Measurements from ENCODE around the gene CFTR.
"Not testable (repeated sequence)": the region's sequence is repeated elsewhere in the genome, so short reads cannot be mapped to it uniquely, and the experiment has no call there.

The CFTR gene

DNA sequence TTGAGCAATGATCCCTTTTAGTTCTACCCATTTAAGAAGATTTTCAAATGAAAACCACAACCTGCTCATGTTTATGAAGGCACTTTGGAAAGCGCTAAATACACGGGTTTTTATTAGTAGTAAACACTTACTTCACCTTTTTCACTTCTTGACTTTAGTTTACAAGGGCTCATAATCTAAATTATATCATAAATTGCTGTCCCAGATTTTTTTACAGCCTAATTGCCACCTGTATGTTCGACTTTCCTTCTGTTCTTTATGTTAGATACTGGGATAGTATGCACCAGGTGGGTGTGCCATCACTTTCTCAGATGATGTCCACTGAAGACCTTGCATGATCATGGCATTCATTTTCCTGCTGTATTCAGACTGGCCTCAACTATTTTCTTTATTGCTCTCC, 22.5 kb downstream of the CFTR start:
- no peak for DNase-seq

DNA sequence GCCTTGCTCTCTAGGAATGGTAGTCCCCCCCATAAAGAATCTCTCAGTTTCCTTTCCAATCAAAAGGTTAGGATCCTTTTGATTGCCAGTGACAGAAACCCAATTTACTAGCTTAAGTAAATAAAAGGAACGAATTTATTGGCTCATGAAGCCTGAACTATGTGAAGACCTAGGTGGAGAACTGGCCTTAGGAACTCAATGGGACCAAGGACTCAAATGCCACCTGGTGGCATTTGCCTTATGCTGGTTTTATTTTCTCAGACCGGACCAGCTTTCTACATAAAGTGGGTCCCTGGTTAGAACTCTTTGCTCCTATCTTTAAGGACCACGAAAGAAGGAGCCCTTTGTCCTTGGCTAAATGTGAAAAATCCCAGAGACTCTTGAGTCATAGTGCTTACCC, 25.4 kb downstream of the CFTR start:
- no peak for DNase-seq

DNA sequence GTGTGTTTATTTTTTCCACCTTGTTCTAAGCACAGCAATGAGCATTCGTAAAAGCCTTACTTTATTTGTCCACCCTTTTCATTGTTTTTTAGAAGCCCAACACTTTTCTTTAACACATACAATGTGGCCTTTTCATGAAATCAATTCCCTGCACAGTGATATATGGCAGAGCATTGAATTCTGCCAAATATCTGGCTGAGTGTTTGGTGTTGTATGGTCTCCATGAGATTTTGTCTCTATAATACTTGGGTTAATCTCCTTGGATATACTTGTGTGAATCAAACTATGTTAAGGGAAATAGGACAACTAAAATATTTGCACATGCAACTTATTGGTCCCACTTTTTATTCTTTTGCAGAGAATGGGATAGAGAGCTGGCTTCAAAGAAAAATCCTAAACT, 28.9 kb downstream of the CFTR start:
- DNase-seq = no peak

GRCh38 chr7:117517194-117517593, 37.4 kb downstream of the CFTR start:
- DNase-seq = not testable (repeated sequence)

DNA sequence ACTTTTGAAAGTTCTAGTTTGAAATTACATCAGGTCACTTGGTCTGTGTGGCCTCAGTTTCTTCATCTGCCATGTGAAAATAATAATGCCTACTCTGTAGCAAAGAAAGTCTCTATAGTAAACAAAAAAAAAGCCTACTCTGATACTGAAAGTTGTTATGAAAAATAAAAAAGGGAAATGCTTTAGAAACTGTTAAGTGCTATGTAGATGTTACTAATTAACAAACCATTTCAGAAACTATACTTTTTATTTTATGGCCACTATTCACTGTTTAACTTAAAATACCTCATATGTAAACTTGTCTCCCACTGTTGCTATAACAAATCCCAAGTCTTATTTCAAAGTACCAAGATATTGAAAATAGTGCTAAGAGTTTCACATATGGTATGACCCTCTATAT, 50.6 kb downstream of the CFTR start:
- DNase-seq = no peak

GRCh38 chr7:117531595-117532244, 51.9 kb downstream of the CFTR start:
- DNase-seq = no peak

- DNase-seq = no peak
Observed at GRCh38 chr7:117538053-117538452, 58.2 kb downstream of the CFTR start.

- no peak for DNase-seq
Observed at GRCh38 chr7:117544061-117544460, 64.2 kb downstream of the CFTR start.

DNA sequence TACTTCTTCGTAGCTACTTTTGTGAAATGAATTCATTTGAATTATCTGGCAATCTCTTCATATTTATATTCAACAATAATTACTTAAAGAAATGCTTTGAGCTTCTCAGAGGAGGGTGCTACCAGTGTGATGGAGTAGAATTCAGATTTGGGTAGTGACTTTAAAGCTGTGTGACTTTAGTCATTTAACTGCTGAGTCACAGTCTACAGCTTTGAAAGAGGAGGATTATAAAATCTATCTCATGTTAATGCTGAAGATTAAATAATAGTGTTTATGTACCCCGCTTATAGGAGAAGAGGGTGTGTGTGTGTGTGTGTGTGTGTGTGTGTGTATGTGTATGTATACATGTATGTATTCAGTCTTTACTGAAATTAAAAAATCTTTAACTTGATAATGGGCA, 68.2 kb downstream of the CFTR start:
- no peak for DNase-seq

DNA sequence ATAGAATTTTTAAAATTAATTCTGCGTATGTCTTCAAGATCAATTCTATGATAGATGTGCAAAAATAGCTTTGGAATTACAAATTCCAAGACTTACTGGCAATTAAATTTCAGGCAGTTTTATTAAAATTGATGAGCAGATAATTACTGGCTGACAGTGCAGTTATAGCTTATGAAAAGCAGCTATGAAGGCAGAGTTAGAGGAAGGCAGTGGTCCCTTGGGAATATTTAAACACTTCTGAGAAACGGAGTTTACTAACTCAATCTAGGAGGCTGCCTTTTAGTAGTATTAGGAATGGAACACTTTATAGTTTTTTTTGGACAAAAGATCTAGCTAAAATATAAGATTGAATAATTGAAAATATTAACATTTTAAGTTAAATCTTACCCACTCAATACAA, 70.8 kb downstream of the CFTR start:
- no peak for DNase-seq

- no peak for DNase-seq
Observed at GRCh38 chr7:117552660-117553059, 72.8 kb downstream of the CFTR start.

- no peak for DNase-seq
Observed at GRCh38 chr7:117555260-117555659, 75.4 kb downstream of the CFTR start.

DNA sequence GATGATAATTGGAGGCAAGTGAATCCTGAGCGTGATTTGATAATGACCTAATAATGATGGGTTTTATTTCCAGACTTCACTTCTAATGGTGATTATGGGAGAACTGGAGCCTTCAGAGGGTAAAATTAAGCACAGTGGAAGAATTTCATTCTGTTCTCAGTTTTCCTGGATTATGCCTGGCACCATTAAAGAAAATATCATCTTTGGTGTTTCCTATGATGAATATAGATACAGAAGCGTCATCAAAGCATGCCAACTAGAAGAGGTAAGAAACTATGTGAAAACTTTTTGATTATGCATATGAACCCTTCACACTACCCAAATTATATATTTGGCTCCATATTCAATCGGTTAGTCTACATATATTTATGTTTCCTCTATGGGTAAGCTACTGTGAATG, 79.6 kb downstream of the CFTR start:
- DNase-seq = no peak

- no peak for DNase-seq
Observed at GRCh38 chr7:117560030-117560429, 80.2 kb downstream of the CFTR start.

DNA sequence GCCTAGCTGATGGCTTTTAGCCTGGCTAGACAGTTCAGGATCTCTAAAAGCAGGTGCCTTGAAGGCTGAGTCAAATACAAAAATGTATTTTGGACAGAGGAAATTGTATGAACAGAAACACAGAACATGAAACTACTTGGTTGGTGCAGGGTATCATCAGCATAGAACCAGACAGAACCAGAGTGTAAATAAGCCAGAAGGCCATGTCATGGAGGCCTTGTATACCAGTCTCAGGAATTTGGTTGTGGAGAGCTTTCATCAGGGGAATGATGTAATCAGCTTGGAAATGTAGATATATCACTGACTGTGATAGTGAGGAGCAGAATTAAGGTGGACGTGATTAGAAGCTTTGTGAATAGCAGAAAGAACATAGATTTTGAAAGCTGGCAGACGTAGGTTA, 82.9 kb downstream of the CFTR start:
- no peak for DNase-seq

DNA sequence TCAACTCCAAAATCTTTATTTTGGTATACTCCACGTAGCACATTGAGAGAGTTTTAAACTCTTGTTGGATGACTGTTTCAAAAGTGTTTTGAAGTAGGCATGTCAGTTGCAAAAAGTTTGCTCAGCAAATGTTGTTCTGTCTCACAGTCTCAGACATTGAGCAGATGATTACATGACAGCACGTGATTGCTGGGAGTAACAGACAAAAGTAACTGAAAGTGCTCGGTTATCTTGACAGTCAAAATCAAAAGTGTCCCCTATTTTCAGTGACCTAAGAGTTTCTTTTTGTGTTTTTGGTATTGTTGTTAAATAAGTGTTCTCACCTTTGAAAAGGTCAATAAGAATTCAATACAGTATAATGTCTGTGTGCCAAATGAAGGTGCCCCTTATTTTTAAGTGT, 84.3 kb downstream of the CFTR start:
- no peak for DNase-seq

- DNase-seq = no peak
Observed at GRCh38 chr7:117564627-117565026, 84.8 kb downstream of the CFTR start.

DNA sequence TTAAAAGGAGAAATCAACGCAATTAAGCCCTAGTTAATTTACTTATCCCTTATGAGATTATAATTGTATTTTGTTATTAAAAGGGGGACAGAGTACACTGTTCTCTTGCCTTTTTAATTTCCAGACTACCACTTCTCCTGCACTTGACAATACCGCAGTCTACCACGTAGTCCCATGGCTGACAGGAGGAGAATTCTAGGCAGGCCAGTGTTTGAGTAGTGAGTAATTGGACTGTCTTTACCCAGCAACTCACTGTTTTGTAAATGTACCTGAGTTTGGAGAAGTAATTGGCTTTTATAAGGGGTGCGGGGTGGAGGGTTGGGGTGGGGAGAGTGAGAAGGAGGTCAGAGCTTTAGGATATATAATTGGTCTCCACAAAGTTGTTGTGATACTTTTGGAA, 85.4 kb downstream of the CFTR start:
- no peak for DNase-seq

DNA sequence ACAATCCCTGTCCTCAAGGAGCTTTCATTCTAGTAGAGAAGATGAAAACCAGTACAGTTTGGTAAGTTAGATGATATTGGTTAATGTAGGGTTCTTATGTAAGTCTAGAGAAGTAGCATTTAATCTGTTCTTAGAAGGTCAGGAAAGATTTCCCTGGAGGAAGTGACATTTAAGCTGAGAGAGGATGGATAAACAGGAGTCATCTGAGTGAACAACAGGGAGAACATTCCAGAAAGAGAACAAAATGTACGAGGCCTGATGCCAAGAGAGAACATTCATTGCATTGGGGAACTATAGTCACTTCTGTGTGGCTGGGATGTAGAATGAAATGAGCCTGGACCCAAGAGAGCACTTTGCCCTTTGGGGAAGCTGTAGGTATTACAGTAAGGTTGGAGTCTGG, 88.0 kb downstream of the CFTR start:
- no peak for DNase-seq

DNA sequence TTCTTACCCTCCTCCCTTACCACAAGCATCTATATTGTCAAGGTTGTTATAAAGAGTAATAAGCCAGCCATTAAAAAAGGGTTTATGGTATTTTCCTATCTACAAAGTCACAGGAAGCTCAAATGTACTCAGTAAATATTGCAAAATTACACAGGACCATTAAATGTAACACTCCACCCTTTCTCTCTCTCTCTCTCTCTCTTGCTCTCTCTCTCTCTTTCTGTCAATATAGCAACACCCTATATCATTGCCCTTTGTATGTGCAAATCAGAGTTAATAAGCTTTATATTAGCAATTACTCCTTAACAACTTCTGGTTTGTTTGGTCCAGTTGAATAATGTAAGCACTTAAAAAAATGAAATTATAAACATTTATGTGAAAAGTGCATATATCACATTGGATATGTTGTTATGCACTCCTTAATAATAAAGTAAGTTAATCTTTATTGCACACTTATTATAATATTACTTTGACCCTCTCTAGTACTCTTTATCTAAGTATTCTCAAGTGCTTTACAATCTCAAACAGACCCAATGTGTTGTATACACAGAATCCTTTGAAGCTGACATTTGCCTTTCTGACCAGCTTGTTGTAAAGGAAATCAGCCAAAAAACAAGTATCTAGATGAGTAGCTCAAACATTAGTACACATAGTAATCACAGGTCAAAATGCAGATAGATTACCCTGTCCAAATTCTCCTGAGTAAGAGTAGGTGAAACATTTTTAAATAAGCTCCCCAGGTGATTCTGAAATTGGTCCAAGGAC, 93.2 kb downstream of the CFTR start:
- no peak for DNase-seq

DNA sequence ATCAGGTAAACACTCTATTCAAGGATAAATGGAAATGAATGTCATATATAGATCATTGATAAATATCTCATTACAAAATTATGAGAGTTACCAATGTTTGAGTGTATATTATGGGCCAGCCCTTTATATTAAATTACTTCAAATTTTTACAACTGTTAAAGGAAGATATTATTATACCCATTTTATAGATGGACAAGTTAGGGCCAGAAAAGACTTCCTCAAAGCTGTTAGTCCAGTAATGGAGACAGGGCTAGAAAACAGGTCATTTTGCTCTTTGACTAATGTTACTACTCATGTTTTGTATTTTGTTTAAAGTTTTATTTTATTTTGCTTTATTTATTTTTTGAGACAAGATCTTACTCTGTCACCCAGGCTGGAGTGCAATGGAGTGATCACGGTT, 101.6 kb downstream of the CFTR start:
- DNase-seq = no peak

- no peak for DNase-seq
Observed at GRCh38 chr7:117582219-117582704, 102.4 kb downstream of the CFTR start.

DNA sequence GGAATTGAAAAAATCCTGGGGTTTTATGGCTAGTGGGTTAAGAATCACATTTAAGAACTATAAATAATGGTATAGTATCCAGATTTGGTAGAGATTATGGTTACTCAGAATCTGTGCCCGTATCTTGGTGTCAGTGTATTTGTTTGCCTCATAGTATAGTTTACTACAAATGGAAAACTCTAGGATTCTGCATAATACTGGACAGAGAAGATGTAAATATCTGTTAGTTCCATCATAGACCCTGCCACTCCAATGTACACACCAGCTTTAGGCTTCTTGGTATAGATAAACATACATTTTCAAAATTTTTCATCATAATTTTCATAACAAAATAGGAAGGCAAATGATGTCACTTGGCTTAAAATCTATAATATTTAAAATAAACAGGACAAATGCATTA, 108.1 kb downstream of the CFTR start:
- DNase-seq = no peak

DNA sequence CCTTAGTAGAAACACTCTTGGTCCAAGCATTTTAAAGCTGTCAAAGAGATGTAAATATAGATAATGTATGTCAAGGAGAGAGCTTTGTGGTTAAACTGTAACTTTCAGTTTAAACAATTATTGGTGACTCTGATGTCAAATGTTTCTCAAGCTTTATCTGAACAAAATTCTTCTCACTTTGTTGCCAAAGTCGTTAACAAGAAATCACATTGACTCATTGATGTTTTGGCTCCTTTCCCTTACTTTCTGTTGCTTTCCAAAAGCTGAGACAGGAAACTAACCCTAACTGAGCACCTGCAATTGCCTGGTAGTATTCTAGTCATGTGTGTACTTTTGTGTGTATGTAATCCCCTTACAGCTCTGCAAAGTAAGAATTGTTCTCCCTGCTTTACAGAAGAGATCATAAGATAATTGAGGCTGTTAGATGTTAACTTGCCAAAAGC, 108.5 kb downstream of the CFTR start:
- DNase-seq = no peak

- no peak for DNase-seq
Observed at GRCh38 chr7:117590191-117590590, 110.4 kb downstream of the CFTR start.
